ENCODE measurements around the gene SYNGR2. TPM values are rescaled to one million over a fixed set of nuclear protein-coding genes. Genes with fewer than 3 reads are reported as not detected.

SYNGR2 gene
- total and polyA plus RNA-seq, 2 experiments from 2014 or later: 46.9 to 61.6 TPM

GRCh38 chr17:78120971-78121800 lies 47.2 kb upstream of the SYNGR2 start:
- no peaks in the 10 kb centered on the region for H3K27me3 ChIP-seq (ENCODE audit: insufficient read depth)
- TF ChIP-seq NANOG (IDR thresholded peaks at IDR 0.05; ENCODE audit: borderline replicate concordance): no peak
- TF ChIP-seq ZNF114 (CRISPR knock-in tag; IDR thresholded peaks at IDR 0.05): no peak
- TF ChIP-seq STAT1 (IDR thresholded peaks at IDR 0.05; ENCODE audit: unreplicated experiment): no peak
- no peak for TF ChIP-seq ZNF331 (CRISPR knock-in tag; IDR thresholded peaks at IDR 0.05; ENCODE audit: low read depth)
- TF ChIP-seq, protein P1, sequence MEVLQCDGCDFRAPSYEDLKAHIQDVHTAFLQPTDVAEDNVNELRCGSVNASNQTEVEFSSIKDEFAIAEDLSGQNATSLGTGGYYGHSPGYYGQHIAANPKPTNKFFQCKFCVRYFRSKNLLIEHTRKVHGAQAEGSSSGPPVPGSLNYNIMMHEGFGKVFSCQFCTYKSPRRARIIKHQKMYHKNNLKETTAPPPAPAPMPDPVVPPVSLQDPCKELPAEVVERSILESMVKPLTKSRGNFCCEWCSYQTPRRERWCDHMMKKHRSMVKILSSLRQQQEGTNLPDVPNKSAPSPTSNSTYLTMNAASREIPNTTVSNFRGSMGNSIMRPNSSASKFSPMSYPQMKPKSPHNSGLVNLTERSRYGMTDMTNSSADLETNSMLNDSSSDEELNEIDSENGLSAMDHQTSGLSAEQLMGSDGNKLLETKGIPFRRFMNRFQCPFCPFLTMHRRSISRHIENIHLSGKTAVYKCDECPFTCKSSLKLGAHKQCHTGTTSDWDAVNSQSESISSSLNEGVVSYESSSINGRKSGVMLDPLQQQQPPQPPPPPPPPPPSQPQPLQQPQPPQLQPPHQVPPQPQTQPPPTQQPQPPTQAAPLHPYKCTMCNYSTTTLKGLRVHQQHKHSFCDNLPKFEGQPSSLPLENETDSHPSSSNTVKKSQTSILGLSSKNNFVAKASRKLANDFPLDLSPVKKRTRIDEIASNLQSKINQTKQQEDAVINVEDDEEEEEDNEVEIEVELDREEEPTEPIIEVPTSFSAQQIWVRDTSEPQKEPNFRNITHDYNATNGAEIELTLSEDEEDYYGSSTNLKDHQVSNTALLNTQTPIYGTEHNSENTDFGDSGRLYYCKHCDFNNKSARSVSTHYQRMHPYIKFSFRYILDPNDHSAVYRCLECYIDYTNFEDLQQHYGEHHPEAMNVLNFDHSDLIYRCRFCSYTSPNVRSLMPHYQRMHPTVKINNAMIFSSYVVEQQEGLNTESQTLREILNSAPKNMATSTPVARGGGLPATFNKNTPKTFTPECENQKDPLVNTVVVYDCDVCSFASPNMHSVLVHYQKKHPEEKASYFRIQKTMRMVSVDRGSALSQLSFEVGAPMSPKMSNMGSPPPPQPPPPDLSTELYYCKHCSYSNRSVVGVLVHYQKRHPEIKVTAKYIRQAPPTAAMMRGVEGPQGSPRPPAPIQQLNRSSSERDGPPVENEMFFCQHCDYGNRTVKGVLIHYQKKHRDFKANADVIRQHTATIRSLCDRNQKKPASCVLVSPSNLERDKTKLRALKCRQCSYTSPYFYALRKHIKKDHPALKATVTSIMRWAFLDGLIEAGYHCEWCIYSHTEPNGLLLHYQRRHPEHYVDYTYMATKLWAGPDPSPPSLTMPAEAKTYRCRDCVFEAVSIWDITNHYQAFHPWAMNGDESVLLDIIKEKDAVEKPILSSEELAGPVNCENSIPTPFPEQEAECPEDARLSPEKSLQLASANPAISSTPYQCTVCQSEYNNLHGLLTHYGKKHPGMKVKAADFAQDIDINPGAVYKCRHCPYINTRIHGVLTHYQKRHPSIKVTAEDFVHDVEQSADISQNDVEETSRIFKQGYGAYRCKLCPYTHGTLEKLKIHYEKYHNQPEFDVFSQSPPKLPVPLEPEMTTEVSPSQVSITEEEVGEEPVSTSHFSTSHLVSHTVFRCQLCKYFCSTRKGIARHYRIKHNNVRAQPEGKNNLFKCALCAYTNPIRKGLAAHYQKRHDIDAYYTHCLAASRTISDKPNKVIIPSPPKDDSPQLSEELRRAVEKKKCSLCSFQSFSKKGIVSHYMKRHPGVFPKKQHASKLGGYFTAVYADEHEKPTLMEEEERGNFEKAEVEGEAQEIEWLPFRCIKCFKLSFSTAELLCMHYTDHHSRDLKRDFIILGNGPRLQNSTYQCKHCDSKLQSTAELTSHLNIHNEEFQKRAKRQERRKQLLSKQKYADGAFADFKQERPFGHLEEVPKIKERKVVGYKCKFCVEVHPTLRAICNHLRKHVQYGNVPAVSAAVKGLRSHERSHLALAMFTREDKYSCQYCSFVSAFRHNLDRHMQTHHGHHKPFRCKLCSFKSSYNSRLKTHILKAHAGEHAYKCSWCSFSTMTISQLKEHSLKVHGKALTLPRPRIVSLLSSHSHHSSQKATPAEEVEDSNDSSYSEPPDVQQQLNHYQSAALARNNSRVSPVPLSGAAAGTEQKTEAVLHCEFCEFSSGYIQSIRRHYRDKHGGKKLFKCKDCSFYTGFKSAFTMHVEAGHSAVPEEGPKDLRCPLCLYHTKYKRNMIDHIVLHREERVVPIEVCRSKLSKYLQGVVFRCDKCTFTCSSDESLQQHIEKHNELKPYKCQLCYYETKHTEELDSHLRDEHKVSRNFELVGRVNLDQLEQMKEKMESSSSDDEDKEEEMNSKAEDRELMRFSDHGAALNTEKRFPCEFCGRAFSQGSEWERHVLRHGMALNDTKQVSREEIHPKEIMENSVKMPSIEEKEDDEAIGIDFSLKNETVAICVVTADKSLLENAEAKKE (CRISPR knock-in tag; IDR thresholded peaks at IDR 0.05): no peak
- TF ChIP-seq EZH2phosphoT487 (IDR thresholded peaks at IDR 0.05; ENCODE audit: unreplicated experiment): no peak
- no peak for TF ChIP-seq JUNB (IDR thresholded peaks at IDR 0.05; ENCODE audit: unreplicated experiment)
- no peak for TF ChIP-seq POLR2AphosphoS5 (IDR thresholded peaks at IDR 0.05; ENCODE audit: low read depth)
- TF ChIP-seq, protein P2, sequence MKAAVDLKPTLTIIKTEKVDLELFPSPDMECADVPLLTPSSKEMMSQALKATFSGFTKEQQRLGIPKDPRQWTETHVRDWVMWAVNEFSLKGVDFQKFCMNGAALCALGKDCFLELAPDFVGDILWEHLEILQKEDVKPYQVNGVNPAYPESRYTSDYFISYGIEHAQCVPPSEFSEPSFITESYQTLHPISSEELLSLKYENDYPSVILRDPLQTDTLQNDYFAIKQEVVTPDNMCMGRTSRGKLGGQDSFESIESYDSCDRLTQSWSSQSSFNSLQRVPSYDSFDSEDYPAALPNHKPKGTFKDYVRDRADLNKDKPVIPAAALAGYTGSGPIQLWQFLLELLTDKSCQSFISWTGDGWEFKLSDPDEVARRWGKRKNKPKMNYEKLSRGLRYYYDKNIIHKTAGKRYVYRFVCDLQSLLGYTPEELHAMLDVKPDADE (IDR thresholded peaks at IDR 0.05): no peak
- TF ChIP-seq CTCF (conservative IDR thresholded peaks at IDR 0.05; ENCODE audit: low read depth in 2 of 2): no peak
- no peak for TF ChIP-seq CREB1 (CRISPR knock-in tag; IDR thresholded peaks at IDR 0.05; ENCODE audit: low read depth)
- TF ChIP-seq REST (IDR thresholded peaks at IDR 0.05; ENCODE audit: unreplicated experiment): no peak
- no peak for TF ChIP-seq EZH2 (IDR thresholded peaks at IDR 0.05; ENCODE audit: low read depth, unreplicated experiment)
- no peaks in the 10 kb centered on the region for H4K20me1 ChIP-seq (replicated peaks; ENCODE audit: insufficient read depth)
- Mint-ChIP-seq H3K36me3 (ENCODE audit: low read depth) (peaks cover 27% of the 10 kb centered on the region), H3K9me3 (no peaks in the 10 kb centered on the region), H3K27ac (no peak overlapping the region), H3K4me3 (no peak overlapping the region), H3K4me1 (no peaks in the 10 kb centered on the region; the same call in 2 of the 3 replicates), H3K27me3 (ENCODE audit: insufficient read depth, low read depth, poor library complexity) (peaks cover 6% of the 10 kb centered on the region)
- no peaks in the 10 kb centered on the region for H3K79me2 ChIP-seq (replicated peaks; ENCODE audit: insufficient read depth)
- no peaks in the 10 kb centered on the region for H3K4me1 ChIP-seq (ENCODE audit: insufficient read depth)
- DNase-seq (ENCODE audit: low spot score) (no peak), ATAC-seq (no peak)
- 0 out of 2 replicates have a peak, but pooled peaks cover 5% of the 10 kb centered on the region for H3K36me3 ChIP-seq (ENCODE audit: insufficient read depth)
- no peak overlapping the region for H3K4me2 ChIP-seq
- no peaks in the 10 kb centered on the region for H3F3A ChIP-seq (replicated peaks; ENCODE audit: low read depth)
- H3K4me3 ChIP-seq: no peak overlapping the region
- no peak overlapping the region for H2AFZ ChIP-seq
- no peaks in the 10 kb centered on the region for H3K9me2 ChIP-seq (ENCODE audit: insufficient read depth)
- no peak overlapping the region for H3K27ac ChIP-seq (ENCODE audit: low read depth)
